Measurements from ENCODE around the gene ABCA2. TPM values are rescaled to one million over a fixed set of nuclear protein-coding genes. Genes with fewer than 3 reads are reported as not detected.
A peak's percentile ranks its signal among the peaks of the same experiment; 100 is the strongest.

ABCA2 gene
- total RNA-seq, 2 donors from 2014 or later, result 28.7 to 29.6 TPM

DNA sequence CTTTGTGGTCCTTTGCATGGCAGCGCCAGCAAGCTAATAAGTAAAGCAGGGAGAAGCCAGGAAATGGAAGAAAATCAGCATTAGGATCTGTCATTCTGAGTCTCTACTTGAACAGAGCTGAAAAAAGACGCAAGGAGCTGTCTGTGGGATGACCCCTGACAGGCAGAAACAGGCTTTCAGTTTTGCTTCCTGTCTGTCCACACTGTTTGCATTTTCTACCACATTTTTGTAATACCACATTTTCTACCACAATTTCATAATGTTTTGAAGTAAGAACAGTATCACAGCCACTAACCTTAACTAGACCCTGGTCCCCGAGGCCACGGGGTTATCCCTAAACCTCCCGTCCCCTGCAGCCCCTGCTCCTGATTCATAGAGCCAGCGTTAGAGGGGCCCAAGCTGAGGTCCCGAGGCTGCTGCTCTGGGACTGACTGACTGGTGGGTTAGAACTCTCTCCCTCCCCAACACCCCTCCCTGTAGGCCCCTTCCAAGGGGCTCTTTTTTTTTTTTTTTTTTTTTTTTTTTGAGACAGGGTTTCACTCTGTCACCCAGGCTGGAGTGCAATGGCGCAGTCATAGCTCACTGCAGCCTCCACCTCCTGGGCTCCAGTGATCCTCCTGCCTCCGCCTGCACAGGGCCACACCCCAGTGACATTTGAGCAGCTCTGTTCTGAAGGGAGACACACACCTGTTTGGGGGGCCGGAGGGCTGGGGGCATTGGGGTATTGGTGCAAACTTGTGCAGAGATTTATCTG lies 27.7 kb downstream of the ABCA2 start:
- intact Hi-C loops (cut with DNase I), result no loop called here
- no peak for TF ChIP-seq CTCF (IDR thresholded peaks at IDR 0.05)
- no peak for TF ChIP-seq POLR2A (IDR thresholded peaks at IDR 0.05)
- WGBS, 2 donors, result 60 to 63% methylated on average over 8 to 9 of the region's 10 CpGs
- peaks cover 14% of the 10 kb centered on the region for H3K4me1 ChIP-seq
- H3K27ac ChIP-seq, result peak overlapping the region in 1 of 4 donors; percentile 42
- H3K27me3 ChIP-seq, result no peaks in the 10 kb centered on the region
- DNase-seq (no peak), ATAC-seq (no peak)
- no peaks in the 10 kb centered on the region for H3K36me3 ChIP-seq (replicated peaks in 1 of 2; ENCODE audit: insufficient read depth in 1 of 2, low read depth in 2 of 2)
- H3K4me3 ChIP-seq, result no peak overlapping the region
- H3K9me3 ChIP-seq, result no peaks in the 10 kb centered on the region

GRCh38 chr9:136997830-136998234 lies 30.2 kb downstream of the ABCA2 start:
- DNase-seq, result no peak

GRCh38 chr9:136997371-136997770 lies 30.7 kb downstream of the ABCA2 start:
- DNase-seq, result no peak
- TF ChIP-seq CTCF (IDR thresholded peaks at IDR 0.05) (no peak), POLR2A (IDR thresholded peaks at IDR 0.05) (no peak)
- H3K36me3 ChIP-seq (replicated peaks in 1 of 2; ENCODE audit: insufficient read depth in 1 of 2, low read depth in 2 of 2), result no peaks in the 10 kb centered on the region
- no peaks in the 10 kb centered on the region for H3K27me3 ChIP-seq
- WGBS, 2 donors, result 69 to 74% methylated on average over 5 to 10 of the region's 10 CpGs
- ATAC-seq, result no peak
- peaks cover 31% of the 10 kb centered on the region for H3K4me1 ChIP-seq
- H3K4me3 ChIP-seq, result no peak overlapping the region
- no peaks in the 10 kb centered on the region for H3K9me3 ChIP-seq
- H3K27ac ChIP-seq, result no peak overlapping the region
- intact Hi-C loops (cut with DNase I), result no loop called here

More at GRCh38 chr9:136997830-136998234, 30.2 kb downstream of the ABCA2 start:
- ATAC-seq, result no peak
- Histone ChIP-seq H3K36me3 (replicated peaks in 1 of 2; ENCODE audit: insufficient read depth in 1 of 2, low read depth in 2 of 2) (no peaks in the 10 kb centered on the region), H3K9me3 (no peaks in the 10 kb centered on the region), H3K4me3 (no peak overlapping the region), H3K27me3 (no peaks in the 10 kb centered on the region), H3K4me1 (peaks cover 28% of the 10 kb centered on the region), H3K27ac (no peak overlapping the region)
- TF ChIP-seq CTCF (IDR thresholded peaks at IDR 0.05), result no peak
- TF ChIP-seq POLR2A (IDR thresholded peaks at IDR 0.05), result no peak
- WGBS, 2 donors, result 65 to 73% methylated on average over 18 of the region's 18 CpGs
- intact Hi-C loops (cut with DNase I), result no loop called here

GRCh38 chr9:136996361-136997292 lies 31.4 kb downstream of the ABCA2 start, which contains the start of gene CLIC3:
Gene CLIC3, minus strand, starts transcription at chr9:136996568. Its CDS starts 25 bp downstream, at chr9:136996543.
- no peak for ATAC-seq
- WGBS, 2 donors, result 36% methylated on average over 16 to 35 of the region's 35 CpGs
- DNase-seq, result peak in 1 of 4 donors; percentile 20
- Histone ChIP-seq H3K27me3 (no peaks in the 10 kb centered on the region), H3K36me3 (replicated peaks in 1 of 2; ENCODE audit: insufficient read depth in 1 of 2, low read depth in 2 of 2) (no peaks in the 10 kb centered on the region), H3K27ac (no peak within 1 kb of the TSS), H3K9me3 (no peaks in the 10 kb centered on the region), H3K4me3 (no peak within 1 kb of the TSS), H3K4me1 (peaks cover 32% of the 10 kb centered on the region)
- intact Hi-C loops (cut with DNase I), result no loop called here
- TF ChIP-seq CTCF (IDR thresholded peaks at IDR 0.05), result no peak
- no peak for TF ChIP-seq POLR2A (IDR thresholded peaks at IDR 0.05)
